Sigmoid colon (tissue), 4 donors: Measurements from ENCODE around the gene MTG2.

ENCODE experiments used
- CTCF ChIP-seq, 4 experiments: fragments of 450-650 bp in 3 of 4; fragments of 200-600 bp in 1 of 4; IDR thresholded peaks; one replicate each; pipeline ENCODE4 v1.5.1; 2016 to 2019; ENCODE audit warnings: antibody characterized with exemption in 4 of 4, mild to moderate bottlenecking in 3 of 4, moderate library complexity in 2 of 4
- POLR2A ChIP-seq, 2 donors: fragments of 450-650 bp; IDR thresholded peaks; one replicate each; pipeline ENCODE4 v1.6.1; 2016; ENCODE audit warnings: antibody characterized with exemption in 2 of 2, mild to moderate bottlenecking in 2 of 2, moderate library complexity in 2 of 2
- POLR2AphosphoS5 ChIP-seq, 4 donors: sonication (generic); formaldehyde crosslinking; IDR thresholded peaks; one replicate each; pipeline ENCODE4 v1.6.1; 2017; ENCODE audit warnings: antibody characterized with exemption in 4 of 4

- TF ChIP-seq POLR2A (IDR thresholded peaks at IDR 0.05) (no peak), CTCF (IDR thresholded peaks at IDR 0.05) (no peak), POLR2AphosphoS5 (IDR thresholded peaks at IDR 0.05) (peak in 2 of 4 donors; percentile 19 to 20)
Observed at GRCh38 chr20:62134735-62135231, 48.0 kb upstream of the MTG2 start.
